GM18909 (cell line): Measurements from ENCODE around the gene ATAD2B.

Experiments
- ATAC-seq: cut with Tn5 transposase; IDR thresholded peaks from one replicate; pipeline ENCODE4 v1.9.1; 2021; ENCODE audit warnings: mild to moderate bottlenecking; ENCODE audit not compliant: unreplicated experiment, poor library complexity

Gene ATAD2B

GRCh38 chr2:23915327-23915726, 11.6 kb downstream of the ATAD2B start:
- no peak for ATAC-seq

DNA sequence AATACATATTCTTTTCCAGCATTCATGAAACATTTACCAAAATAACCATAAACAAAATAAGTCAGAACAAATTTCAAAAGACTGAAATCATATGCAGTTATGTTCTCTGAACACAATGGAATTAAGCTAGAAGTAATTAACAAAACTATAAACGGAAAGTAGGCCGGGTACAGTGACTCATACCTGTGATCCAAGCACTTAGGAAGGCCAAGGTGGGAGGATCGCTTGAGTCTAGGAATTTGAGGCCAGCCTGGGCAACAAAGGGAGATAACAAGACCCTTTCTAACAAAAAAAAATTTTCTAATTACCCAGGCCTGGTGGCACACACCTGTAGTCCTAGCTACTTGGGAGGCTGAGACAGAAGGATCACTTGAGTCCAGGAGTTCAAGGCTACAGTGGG, 14.9 kb downstream of the ATAD2B start:
- no peak for ATAC-seq

DNA sequence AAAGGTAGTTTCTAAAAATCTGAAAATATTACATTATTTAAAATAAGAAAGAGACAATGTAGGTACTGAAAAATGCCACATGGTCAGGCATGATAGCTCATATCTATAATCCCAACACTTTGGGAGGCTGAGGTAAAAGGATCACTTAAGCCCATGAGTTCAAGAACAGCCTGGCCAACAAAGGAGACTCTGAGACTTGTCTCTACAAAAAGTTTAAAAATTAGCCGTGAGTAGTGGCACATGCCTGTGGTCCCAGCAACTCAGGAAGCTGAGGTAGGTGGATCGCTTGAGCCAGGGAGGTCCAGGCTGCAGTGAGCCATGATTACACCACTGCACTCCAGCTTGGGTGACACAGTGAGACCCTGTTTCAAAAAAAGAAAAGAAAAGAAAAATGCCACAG, 21.8 kb downstream of the ATAD2B start:
- peak; percentile 50 for ATAC-seq

DNA sequence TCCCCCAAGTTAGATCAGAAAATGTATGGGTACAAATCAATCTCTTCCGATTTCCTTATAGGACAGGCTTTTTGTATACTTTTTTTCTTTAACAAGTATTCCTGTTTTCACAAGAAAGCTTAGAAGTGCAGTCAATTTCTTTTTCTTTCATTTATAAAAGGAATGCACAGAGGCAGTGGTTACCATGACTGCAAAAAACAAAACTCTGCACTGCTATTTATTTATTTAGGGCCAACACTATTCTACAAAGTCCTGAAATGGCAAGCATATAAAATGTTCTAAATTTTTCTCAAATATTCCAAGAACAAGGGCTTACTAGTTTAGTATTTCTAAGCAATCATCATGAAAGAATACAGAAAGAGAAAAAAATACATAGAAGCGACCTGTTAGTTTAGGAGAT, 22.2 kb downstream of the ATAD2B start:
- no peak for ATAC-seq

DNA sequence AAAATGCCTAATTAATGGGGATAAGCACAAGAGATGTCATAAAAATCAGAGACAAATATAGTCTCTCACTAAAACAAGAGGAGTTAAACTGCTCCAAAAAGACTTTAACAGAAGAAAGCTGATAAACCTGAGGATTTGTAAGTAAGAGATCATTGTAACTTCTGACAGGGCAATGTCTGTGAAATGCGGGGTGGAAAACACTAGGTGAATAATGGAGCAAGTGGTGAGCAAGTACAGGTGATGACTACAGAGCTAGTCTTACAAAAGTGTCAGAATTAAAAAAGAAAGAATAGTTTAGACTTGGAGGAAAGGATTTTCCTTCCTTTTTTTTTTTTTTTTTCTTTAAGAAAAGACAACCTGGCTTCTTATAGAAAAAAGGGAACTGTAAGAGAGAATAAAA, 22.7 kb downstream of the ATAD2B start:
- ATAC-seq: no peak

GRCh38 chr2:23903034-23903433, 23.9 kb downstream of the ATAD2B start:
- ATAC-seq: no peak

DNA sequence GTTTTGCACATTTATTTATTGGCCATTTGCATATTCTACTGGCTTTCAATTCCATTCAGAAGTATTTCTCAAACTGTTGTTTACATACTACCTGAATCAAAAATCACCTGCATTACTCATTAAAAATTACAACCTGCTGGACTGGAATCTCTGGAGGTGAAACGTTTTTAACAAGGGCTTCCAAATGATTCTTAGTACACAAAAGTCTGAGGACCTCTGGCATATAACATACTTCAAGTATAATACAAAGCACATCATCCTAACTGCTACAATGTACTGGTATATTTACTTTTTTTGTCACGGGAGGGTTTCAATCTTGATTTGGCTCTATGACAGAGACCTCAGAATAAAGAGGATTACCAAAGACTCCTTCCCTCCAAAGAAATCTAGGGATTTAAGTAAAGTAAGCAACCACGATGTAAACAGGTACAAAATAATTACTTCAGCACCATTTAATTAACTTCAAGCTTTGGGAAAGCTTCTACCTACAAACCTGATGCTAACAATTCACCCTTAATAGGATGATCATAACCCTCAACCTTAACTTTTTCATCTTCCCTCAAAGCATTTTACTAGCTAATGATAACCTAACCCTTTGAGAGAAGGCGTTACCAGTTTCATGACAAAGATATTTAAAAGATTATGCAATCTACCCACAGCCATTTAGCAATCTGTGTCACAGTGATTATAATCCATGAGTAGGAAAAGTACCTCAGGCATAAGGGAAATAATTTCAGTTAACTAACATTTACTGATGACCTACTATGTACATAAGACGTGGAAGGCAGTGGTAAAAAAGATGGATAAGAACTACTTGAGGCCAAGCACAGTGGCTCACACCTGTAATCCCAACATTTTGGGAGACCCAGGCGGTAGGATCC, 24.7 kb downstream of the ATAD2B start:
- ATAC-seq: no peak

- ATAC-seq: no peak
Observed at GRCh38 chr2:23900541-23901322, 26.2 kb downstream of the ATAD2B start.

- no peak for ATAC-seq
Observed at GRCh38 chr2:23900133-23900532, 26.8 kb downstream of the ATAD2B start.

- no peak for ATAC-seq
Observed at GRCh38 chr2:23871206-23871605, 55.7 kb downstream of the ATAD2B start.

DNA sequence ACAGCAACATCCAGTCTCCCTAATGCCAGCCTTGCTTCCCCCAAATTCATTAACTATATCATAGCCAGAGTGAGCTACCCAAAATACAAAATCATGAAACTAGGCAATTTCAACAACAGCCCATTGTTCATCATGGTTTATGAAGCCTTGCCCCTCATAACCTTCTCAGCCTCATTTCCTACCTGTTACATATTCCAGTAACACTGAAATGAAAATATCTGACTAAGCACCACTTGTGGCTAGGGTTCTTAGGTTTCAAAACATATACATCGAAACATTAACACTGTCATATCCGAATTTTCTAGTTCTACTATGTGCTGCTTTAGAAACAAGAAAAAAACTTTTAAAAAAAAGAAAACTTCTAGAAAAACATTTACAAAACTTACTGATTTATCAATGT, 59.5 kb downstream of the ATAD2B start:
- no peak for ATAC-seq

DNA sequence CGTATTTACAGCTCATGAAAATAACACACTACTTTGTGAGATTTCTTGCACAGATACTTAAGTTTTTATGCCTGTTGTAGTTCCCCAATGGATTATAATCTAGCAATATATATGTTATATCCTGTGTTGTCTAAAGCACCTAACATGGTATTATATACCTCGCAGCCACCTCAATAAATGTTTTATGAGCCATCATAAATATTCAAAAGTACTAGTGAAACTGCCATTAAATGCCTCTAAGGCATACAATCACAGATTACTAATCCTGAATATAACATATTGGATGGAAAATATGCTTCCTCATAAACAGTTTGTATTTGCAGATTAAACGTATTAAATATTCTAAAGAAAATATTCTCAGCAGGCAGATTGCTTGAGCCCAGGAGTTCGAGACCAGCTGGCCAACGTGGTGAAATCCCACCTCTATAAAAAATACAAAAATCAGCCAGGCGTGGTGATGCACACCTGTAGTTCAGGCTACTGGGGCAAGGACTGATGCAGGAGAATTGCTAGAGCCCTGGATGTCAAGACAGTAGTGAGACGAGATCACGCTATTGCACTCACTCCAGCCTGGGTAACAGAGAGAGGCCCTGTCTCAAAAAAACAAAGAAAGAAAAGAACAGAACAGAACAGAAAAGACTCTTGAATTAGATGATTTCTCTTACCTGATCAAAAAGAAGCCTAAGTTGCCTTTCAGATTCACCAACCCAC, 64.1 kb downstream of the ATAD2B start:
- ATAC-seq: no peak

- no peak for ATAC-seq
Observed at GRCh38 chr2:23861952-23862351, 65.0 kb downstream of the ATAD2B start.

DNA sequence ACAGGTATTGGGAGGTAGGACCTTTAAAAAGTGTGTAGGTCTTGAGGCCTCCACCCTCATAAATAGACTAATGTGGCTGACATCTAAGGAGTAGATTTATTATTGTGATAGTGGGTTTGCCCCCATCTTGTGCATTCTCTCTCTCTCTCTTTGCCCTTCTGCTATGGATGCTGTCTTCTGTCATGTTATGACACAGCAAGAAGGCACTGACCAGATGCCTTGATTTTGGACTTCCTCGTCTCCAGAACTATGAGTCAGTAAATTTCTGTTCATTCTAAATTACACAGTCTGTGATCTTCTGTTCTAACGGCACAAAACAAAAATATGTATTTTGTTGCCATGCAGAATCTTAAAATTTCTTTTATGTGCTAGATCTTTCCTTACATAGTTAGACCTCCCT, 66.9 kb downstream of the ATAD2B start:
- ATAC-seq: no peak

DNA sequence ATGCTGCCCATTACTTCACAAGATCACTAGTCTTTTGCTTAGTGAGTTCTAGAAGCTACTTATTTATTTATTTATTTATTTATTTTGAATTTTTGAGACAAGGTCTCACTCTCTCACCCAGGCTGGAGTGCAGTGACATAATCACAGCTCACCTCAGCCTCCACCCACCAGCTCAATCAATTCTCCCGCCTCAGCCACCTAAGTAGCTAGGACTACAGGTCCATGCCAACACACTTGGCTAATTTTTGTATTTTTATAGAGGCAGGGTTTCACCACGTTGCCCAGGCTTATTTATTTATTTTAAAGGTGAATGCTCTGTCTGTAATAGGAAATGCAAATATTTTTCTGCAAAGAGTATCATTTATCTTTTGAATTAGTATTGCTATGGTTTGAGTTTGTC, 67.7 kb downstream of the ATAD2B start:
- no peak for ATAC-seq

GRCh38 chr2:23850564-23851256, 76.2 kb downstream of the ATAD2B start:
- ATAC-seq: peak; percentile 72

DNA sequence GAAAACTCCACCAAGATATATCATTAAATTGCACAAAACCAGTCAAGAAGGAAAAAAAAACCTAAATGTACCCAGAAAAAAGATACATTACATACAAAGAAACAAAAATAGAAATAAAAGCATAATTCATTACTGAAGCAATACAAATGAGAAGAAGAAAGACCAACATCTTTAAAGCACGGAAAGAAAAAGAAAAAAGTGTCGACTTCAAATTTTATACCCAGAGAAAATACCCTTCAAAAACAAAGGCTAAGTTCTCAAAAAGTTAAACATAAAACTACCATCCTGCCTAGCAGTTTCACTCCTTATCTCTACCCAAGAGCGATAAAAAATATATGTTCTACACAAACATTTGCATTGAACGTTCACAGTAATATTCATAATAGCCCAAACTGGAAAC, 82.0 kb downstream of the ATAD2B start:
- ATAC-seq: no peak

DNA sequence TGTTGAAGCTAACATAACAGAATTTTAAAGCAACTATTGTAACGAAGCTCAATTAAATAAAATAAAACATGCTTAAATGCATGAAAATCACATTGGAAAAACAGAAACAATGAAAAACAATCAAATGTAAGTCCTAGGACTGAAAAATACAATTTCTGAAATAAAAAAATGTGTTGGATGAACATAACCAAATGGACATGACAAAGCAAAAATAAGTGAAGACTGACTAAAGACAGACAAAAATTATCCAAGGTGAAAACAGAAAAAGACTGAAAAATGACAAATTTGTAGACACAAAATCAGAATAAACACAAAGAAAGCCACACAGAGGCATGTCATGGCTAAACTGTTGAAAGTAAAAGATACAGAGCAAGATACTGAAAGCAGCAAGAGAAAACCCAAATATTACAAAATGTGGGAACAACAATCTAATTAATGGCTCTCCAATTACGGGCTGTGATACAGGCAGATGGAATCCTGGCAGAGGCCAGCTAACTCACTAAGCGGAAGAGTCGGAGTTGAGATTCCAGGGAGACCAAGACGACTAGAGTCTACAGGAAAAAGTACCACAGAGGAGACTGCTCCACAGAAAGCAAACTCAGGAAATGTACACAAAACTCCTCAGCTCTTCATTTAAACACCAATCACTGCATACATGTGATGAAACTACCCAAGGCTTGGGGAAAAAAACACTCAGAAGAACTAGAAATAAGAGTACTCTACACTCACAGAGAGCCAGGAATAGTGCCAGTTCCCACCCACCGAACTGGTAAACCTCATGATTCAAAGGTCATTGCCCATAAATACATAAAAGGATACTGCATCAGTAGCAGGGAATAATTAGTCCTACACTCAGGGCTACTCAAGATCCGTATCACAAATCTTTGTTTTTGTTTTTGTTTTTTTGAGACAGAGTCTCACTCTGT, 83.6 kb downstream of the ATAD2B start:
- no peak for ATAC-seq

DNA sequence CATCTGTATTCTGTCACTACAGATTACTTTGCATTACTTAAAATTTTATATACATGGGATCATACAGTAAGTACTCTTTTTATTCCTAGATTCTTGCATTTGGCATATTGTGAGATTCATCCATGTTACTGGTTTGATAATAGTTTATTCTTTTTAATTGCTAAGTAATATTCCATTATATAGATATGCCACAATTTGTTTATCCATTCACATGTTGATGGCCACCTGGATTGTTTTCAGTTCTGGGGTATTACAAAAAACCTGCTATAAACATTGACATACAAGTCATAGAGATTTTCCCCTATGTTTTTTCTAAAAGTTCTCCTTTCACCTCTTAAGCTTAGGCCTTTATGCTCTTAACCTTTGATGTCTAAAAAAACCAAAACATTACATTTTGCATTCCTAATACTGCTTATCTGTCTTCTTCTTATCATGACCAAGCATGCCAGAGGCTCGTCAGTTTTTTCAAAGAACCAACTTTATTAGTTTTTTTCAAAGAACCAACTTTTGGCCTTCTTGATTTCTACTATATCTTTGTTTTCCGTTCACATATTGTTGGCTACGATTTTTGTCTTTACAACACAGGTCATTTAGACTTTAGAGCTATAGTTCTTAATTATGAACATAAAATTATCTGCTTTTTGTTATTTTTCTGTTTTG, 86.9 kb downstream of the ATAD2B start:
- no peak for ATAC-seq
